Measurements from ENCODE around the gene LEFTY1. TPM values are rescaled to one million over a fixed set of nuclear protein-coding genes. Genes with fewer than 3 reads are reported as not detected.
A peak's percentile ranks its signal among the peaks of the same experiment; 100 is the strongest.

LEFTY1 gene
- total and polyA plus RNA-seq, 9 of the 15 experiments (the other 6 are each of a cell fraction or from before 2014, with no cell fraction given), result 0.07 to 0.24 (median 0.17) TPM; not detected in 5

GRCh38 chr1:225860876-225861441 lies 28.0 kb downstream of the LEFTY1 start:
- FAIRE-seq (peak; percentile 6), DNase-seq (ENCODE audit: extremely low read depth in 1 of 4, low spot score in 3 of 4) (no peak), ATAC-seq (no peak)
- WGBS (ENCODE audit: insufficient coverage, low coverage, missing lambda C conversion rate), result 89% methylated on average over 7 of the region's 7 CpGs
- Histone ChIP-seq H4K20me1 (replicated peaks; ENCODE audit: control insufficient read depth, insufficient read depth, low read length) (no peaks in the 10 kb centered on the region), H3K27ac (ENCODE audit: extremely low read depth, low read depth, low read length) (no peak overlapping the region), H3K9me3 (replicated peaks; ENCODE audit: control insufficient read depth, insufficient read depth, low read depth, low read length) (no peaks in the 10 kb centered on the region), H3K4me3 (no peak overlapping the region), H3K79me2 (ENCODE audit: control insufficient read depth, insufficient read depth, low read length) (no peaks in the 10 kb centered on the region), H3K36me3 (ENCODE audit: control insufficient read depth, insufficient read depth, low read length) (peaks cover 86% of the 10 kb centered on the region; the same call in 2 of the 3 replicates), H3K9ac (ENCODE audit: insufficient read depth in 1 of 2, low read depth in 2 of 2, low read length in 2 of 2) (no peak overlapping the region), H2AFZ (ENCODE audit: low read depth, low read length) (no peak overlapping the region), H3K27me3 (ENCODE audit: control insufficient read depth in 2 of 2, insufficient read depth in 2 of 2, low read length in 2 of 2) (no peaks in the 10 kb centered on the region), H3K4me1 (replicated peaks in 1 of 2; ENCODE audit: control insufficient read depth in 2 of 2, insufficient read depth in 2 of 2, low read length in 2 of 2) (no peaks in the 10 kb centered on the region), H3K9me1 (ENCODE audit: control insufficient read depth, insufficient read depth, low read length) (no peaks in the 10 kb centered on the region), H3K4me2 (ENCODE audit: insufficient read depth, low read length) (no peak overlapping the region)
- in situ Hi-C loops (cut with MboI) (no loop called here), intact Hi-C loops (cut with micrococcal nuclease) (no loop called here)
- BruUV-seq (replicated peaks), result no TSS peak
- POLR2A ChIA-PET, result interaction anchor here (0.6 to 2.0 kb wide), 6 partner anchors 8 to 1211 kb away, joined by 3 to 7 read pairs (median 3); partner anchors contain the start of gene TMEM63A
- TF ChIP-seq, protein P1, sequence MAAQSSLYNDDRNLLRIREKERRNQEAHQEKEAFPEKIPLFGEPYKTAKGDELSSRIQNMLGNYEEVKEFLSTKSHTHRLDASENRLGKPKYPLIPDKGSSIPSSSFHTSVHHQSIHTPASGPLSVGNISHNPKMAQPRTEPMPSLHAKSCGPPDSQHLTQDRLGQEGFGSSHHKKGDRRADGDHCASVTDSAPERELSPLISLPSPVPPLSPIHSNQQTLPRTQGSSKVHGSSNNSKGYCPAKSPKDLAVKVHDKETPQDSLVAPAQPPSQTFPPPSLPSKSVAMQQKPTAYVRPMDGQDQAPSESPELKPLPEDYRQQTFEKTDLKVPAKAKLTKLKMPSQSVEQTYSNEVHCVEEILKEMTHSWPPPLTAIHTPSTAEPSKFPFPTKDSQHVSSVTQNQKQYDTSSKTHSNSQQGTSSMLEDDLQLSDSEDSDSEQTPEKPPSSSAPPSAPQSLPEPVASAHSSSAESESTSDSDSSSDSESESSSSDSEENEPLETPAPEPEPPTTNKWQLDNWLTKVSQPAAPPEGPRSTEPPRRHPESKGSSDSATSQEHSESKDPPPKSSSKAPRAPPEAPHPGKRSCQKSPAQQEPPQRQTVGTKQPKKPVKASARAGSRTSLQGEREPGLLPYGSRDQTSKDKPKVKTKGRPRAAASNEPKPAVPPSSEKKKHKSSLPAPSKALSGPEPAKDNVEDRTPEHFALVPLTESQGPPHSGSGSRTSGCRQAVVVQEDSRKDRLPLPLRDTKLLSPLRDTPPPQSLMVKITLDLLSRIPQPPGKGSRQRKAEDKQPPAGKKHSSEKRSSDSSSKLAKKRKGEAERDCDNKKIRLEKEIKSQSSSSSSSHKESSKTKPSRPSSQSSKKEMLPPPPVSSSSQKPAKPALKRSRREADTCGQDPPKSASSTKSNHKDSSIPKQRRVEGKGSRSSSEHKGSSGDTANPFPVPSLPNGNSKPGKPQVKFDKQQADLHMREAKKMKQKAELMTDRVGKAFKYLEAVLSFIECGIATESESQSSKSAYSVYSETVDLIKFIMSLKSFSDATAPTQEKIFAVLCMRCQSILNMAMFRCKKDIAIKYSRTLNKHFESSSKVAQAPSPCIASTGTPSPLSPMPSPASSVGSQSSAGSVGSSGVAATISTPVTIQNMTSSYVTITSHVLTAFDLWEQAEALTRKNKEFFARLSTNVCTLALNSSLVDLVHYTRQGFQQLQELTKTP (IDR thresholded peaks at IDR 0.05; ENCODE audit: low read depth in 1 of 2, partially characterized antibody in 2 of 2), result no peak
- TF ChIP-seq PRDM10 (IDR thresholded peaks at IDR 0.05; ENCODE audit: partially characterized antibody) (no peak), BCOR (IDR thresholded peaks at IDR 0.05) (peak; percentile 57; the same call in 1 of the 2 replicates), RREB1 (CRISPR knock-in tag; IDR thresholded peaks at IDR 0.05) (no peak), KLF1 (tag; IDR thresholded peaks at IDR 0.05) (no peak), NCOA2 (IDR thresholded peaks at IDR 0.05; ENCODE audit: partially characterized antibody in 2 of 2) (no peak), RBM25 (IDR thresholded peaks at IDR 0.05; ENCODE audit: low read depth, low read length, severe bottlenecking) (peak; percentile 82), ZNF232 (CRISPR knock-in tag; IDR thresholded peaks at IDR 0.05) (no peak)
- CTCF ChIA-PET (ENCODE audit: low intra/inter-chr PET ratio), result no interaction called here

All from K562 (cell line).